Heart left ventricle (tissue), 13 donors: Measurements from ENCODE around the gene NCOR1.

Experiments
- POLR2A ChIP-seq, 2 donors: fragments of 450-650 bp; IDR thresholded peaks; one replicate each; pipeline ENCODE4 v1.6.1; 2017; ENCODE audit warnings: antibody characterized with exemption in 2 of 2, mild to moderate bottlenecking in 2 of 2, moderate library complexity in 2 of 2
- TF ChIP-seq, protein P1 (sequence below), 12 donors: fragments of 200-600 bp; sonication (generic) in 4 of 12; IDR thresholded peaks; one replicate each; pipeline versions ENCODE4 v1.5.0 to v1.8.0; 2018 to 2022; ENCODE audit warnings: antibody characterized with exemption in 12 of 12, mild to moderate bottlenecking in 5 of 12
- donor health status: ischemic (EF 13 %, LVEDD 7.1; RV severe dilation, severe dysfunction).
- donor health status: DM: no; HTN: yes; CAD: no.
- donor health status: DM: no; HTN: no; CAD: no.
- donor health status: ischemic (EF 25% LVEDD 6.9; RV normal size, moderate dysfunction).
- donor health status: ischemic (EF 25% LVEDD 5.7; RV mildly dilated, moderate dysfunction).
- donor health status: ischemic (EF 35%, LVEDD 5.7; RV mildly dilated, moderate dysfunction).
- donor health status: nonischemic (EF 11% LVEDD 7.7; RV severe dilation, severe dysfunction).
- donor health status: DM: yes; HTN: yes; CAD: no.
- donor health status: PGD.
- donor health status: ischemic (EF 29% LVEDD 5.4; RV normal size, mild dysfunction).
- donor health status: nonischemic (EF 23%, LVEDD 6.1; RV moderate dilation, normal function).

DNA sequence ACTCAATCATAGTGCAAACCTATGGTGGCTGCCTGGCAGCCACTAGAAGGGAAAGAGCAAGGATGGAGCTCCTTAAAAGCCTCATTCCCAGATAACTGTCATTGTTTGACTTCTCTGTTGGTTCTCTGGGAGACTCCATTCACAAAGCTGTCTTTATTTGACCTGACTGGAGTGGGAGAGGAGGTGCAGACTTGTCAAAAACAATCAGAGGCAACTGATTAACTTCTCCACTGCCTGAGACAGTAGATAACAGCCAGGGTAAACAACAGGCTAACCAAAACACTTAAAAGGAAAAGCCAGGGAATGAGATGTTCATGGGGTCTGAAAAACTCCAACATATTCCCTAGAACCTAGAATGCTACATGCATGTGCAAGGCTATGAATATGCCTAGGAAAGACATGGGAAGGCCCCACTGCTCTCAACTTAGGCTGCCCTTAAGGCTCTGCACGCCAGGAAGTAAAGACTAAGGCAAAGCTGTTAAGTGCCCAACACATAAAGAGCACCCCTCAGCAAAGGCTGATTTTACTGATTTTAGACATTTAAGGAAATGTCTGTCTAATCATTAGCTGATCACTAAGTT lies 133.7 kb downstream of the NCOR1 start:
- TF ChIP-seq, protein P1, sequence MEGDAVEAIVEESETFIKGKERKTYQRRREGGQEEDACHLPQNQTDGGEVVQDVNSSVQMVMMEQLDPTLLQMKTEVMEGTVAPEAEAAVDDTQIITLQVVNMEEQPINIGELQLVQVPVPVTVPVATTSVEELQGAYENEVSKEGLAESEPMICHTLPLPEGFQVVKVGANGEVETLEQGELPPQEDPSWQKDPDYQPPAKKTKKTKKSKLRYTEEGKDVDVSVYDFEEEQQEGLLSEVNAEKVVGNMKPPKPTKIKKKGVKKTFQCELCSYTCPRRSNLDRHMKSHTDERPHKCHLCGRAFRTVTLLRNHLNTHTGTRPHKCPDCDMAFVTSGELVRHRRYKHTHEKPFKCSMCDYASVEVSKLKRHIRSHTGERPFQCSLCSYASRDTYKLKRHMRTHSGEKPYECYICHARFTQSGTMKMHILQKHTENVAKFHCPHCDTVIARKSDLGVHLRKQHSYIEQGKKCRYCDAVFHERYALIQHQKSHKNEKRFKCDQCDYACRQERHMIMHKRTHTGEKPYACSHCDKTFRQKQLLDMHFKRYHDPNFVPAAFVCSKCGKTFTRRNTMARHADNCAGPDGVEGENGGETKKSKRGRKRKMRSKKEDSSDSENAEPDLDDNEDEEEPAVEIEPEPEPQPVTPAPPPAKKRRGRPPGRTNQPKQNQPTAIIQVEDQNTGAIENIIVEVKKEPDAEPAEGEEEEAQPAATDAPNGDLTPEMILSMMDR (IDR thresholded peaks at IDR 0.05): no peak
- no peak for TF ChIP-seq POLR2A (IDR thresholded peaks at IDR 0.05)
